NB4 (cell line): ENCODE results near the gene NUP35.

Source experiments
- MYC ChIP-seq: IDR thresholded peaks from 2 replicates; pipeline ENCODE4 v1.6.1; 2011; ENCODE audit warnings: low read depth, low read length
- POLR2A ChIP-seq: IDR thresholded peaks from 2 replicates; pipeline ENCODE4 v1.6.1; 2011; ENCODE audit warnings: mild to moderate bottlenecking; ENCODE audit not compliant: insufficient read length; ENCODE audit errors: extremely low read depth
- TF ChIP-seq, protein P1 (sequence below): IDR thresholded peaks from one replicate; pipeline ENCODE4 v1.5.1; 2012; ENCODE audit warnings: low read depth, low read length

DNA sequence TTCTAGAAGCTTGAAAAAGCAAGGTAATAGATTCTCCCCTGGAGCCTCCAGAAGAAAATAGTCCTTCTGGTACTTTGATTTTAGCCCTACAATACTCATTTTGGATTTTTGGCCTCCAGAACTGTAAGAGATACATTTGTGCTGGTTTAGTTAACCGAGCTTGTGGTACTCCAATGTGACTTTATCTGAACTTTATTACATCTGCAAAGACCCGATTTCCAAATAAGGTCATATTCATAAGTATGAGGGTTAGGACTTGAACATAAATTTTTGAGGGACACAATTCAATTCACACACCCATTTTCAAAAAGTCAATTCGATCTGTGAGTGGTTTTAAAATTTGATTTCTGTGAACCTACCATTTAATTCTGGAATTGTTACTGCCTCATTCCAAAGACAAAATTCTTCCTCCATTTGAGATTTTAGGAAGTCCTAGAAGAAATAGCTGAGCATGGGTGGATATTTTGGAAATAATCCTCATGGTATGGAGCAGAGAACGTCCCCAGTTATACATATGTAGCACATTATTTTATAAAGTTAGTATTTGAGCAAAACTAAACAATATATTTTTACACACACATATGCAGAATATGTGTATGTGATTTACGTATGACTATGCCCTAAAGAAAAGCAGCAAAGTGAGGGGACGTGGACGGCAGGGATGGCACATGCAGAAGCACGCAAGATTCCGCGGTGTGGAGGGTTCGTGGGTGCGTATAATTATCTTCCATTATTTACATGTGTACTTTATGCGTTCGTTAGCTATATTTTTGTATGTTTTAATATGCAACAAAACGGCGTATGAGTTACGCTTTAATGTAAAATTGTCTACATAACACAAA lies 905 bp upstream of the NUP35 start:
- TF ChIP-seq, protein P1, sequence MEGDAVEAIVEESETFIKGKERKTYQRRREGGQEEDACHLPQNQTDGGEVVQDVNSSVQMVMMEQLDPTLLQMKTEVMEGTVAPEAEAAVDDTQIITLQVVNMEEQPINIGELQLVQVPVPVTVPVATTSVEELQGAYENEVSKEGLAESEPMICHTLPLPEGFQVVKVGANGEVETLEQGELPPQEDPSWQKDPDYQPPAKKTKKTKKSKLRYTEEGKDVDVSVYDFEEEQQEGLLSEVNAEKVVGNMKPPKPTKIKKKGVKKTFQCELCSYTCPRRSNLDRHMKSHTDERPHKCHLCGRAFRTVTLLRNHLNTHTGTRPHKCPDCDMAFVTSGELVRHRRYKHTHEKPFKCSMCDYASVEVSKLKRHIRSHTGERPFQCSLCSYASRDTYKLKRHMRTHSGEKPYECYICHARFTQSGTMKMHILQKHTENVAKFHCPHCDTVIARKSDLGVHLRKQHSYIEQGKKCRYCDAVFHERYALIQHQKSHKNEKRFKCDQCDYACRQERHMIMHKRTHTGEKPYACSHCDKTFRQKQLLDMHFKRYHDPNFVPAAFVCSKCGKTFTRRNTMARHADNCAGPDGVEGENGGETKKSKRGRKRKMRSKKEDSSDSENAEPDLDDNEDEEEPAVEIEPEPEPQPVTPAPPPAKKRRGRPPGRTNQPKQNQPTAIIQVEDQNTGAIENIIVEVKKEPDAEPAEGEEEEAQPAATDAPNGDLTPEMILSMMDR, result no peak
- TF ChIP-seq POLR2A (no peak), MYC (no peak)
